Neural progenitor cell (in vitro differentiated cells): Measurements from ENCODE around the gene HEXD. TPM values are rescaled to one million over a fixed set of nuclear protein-coding genes. Genes with fewer than 3 reads are reported as not detected.

Experiments used
- DNase-seq: peaks from one replicate; pipeline ENCODE4 v3.0.0-alpha.2; 2016; ENCODE audit warnings: low spot score
- H2AFZ ChIP-seq: fragments of 200-600 bp; sonication (generic); replicated peaks from 2 replicates; pipeline ENCODE4 v1.6.1; 2016; ENCODE audit warnings: antibody characterized with exemption
- H3F3A ChIP-seq: fragments of 200-600 bp; sonication (generic); 2 replicates; pipeline ENCODE4 v1.6.1; 2016; ENCODE audit warnings: antibody characterized with exemption, low read depth
- H3K27ac ChIP-seq: fragments of 200-600 bp; sonication (generic); 2 replicates; pipeline ENCODE4 v1.5.1; 2016; ENCODE audit warnings: mild to moderate bottlenecking
- H3K27me3 ChIP-seq: fragments of 200-600 bp; sonication (generic); 2 replicates; pipeline ENCODE4 v1.6.1; 2016; ENCODE audit warnings: mild to moderate bottlenecking, moderate library complexity
- H3K36me3 ChIP-seq: fragments of 200-600 bp; sonication (generic); 2 replicates; pipeline ENCODE4 v1.5.1; 2016
- H3K4me1 ChIP-seq: fragments of 200-600 bp; sonication (generic); 2 replicates; pipeline ENCODE4 v1.6.1; 2016; ENCODE audit warnings: mixed run types
- H3K4me2 ChIP-seq: fragments of 200-600 bp; sonication (generic); 2 replicates; pipeline ENCODE4 v1.6.1; 2016
- H3K4me3 ChIP-seq: fragments of 200-600 bp; sonication (generic); 2 replicates; pipeline ENCODE4 v1.5.1; 2016
- H3K79me2 ChIP-seq: fragments of 200-600 bp; sonication (generic); 2 replicates; pipeline ENCODE4 v1.6.1; 2016; ENCODE audit warnings: low read depth
- H3K9ac ChIP-seq: fragments of 200-600 bp; sonication (generic); 2 replicates; pipeline ENCODE4 v1.6.1; 2016
- H3K9me3 ChIP-seq: fragments of 200-600 bp; sonication (generic); 2 replicates; pipeline ENCODE4 v1.5.1; 2016; ENCODE audit warnings: low read depth
- H4K20me1 ChIP-seq: fragments of 200-600 bp; sonication (generic); 2 replicates; pipeline ENCODE4 v1.6.1; 2016; ENCODE audit warnings: low read depth
- H3K27ac Mint-ChIP-seq: 3 replicates; pipeline ENCODE4 v1.8.0; 2021; ENCODE audit warnings: mixed read lengths
- H3K27me3 Mint-ChIP-seq: 2 replicates; pipeline ENCODE4 v1.8.0; 2022; ENCODE audit warnings: low read depth, mild to moderate bottlenecking, inconsistent platforms, moderate library complexity, mixed read lengths; ENCODE audit not compliant: insufficient read depth
- H3K36me3 Mint-ChIP-seq: 3 replicates; pipeline ENCODE4 v1.8.0; 2021; ENCODE audit warnings: mixed read lengths
- H3K4me1 Mint-ChIP-seq: 3 replicates; pipeline ENCODE4 v1.8.0; 2021; ENCODE audit warnings: mixed read lengths
- H3K4me3 Mint-ChIP-seq: 3 replicates; pipeline ENCODE4 v1.8.0; 2021; ENCODE audit warnings: mild to moderate bottlenecking, moderate library complexity, mixed read lengths
- H3K9me3 Mint-ChIP-seq: 3 replicates; pipeline ENCODE4 v1.8.0; 2020; ENCODE audit warnings: mixed read lengths
- EZH2 ChIP-seq: fragments of 200-600 bp; sonication (generic); IDR thresholded peaks from 2 replicates; pipeline ENCODE4 v1.6.1; 2017; ENCODE audit warnings: antibody characterized with exemption, mild to moderate bottlenecking, moderate library complexity
- EZH2phosphoT487 ChIP-seq: fragments of 200-600 bp; sonication (generic); IDR thresholded peaks from 2 replicates; pipeline ENCODE4 v1.6.1; 2017; ENCODE audit warnings: antibody characterized with exemption
- total RNA-seq: library from RNA; depleted of rRNA; stranded (reverse); fragments of >200 nt; gene quantifications from 2 replicates; pipeline ENCODE4 v1.2.3, GENCODE V29; 2015; ENCODE audit warnings: low replicate concordance
- TF ChIP-seq, protein P1 (sequence below): fragments of 200-600 bp; sonication (generic); IDR thresholded peaks from 2 replicates; pipeline ENCODE4 v1.5.1; 2017; ENCODE audit warnings: antibody characterized with exemption, mild to moderate bottlenecking

HEXD gene
- total RNA-seq, 1 donor from 2014 or later: 22.3 TPM

DNA sequence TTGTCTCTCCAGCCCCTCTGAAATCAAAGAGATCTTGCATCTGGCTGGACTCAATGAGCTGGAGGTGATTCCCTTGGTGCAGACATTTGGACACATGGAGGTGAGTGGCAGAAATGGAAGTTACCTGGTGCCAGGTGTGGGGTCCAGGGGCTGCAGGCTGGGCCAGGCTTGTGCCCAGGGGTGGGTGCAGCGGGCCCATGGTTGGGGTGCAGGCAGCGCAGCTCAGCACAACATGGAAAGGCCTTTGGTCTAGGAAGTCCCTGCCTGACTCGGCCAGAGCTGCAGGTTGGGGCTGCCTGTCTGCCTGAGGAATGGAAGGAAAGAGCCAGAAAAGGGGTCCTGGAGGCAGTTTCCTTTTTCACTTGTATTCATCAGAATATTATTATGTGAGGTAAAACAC, 10.4 kb downstream of the HEXD start:
- Histone ChIP-seq H3K27ac (no peak overlapping the region), H3K4me3 (no peak overlapping the region), H2AFZ (no peak overlapping the region), H3K9ac (no peak overlapping the region), H3K27me3 (no peaks in the 10 kb centered on the region), H3K9me3 (no peaks in the 10 kb centered on the region), H4K20me1 (no peaks in the 10 kb centered on the region), H3F3A (no peaks in the 10 kb centered on the region), H3K4me2 (no peak overlapping the region), H3K4me1 (no peaks in the 10 kb centered on the region), H3K79me2 (no peaks in the 10 kb centered on the region), H3K36me3 (no peaks in the 10 kb centered on the region)
- no peaks in the 10 kb centered on the region for H3K4me1 Mint-ChIP-seq
- peaks cover 11% of the 10 kb centered on the region for H3K27me3 Mint-ChIP-seq
- TF ChIP-seq EZH2phosphoT487: no peak
- TF ChIP-seq, protein P1, sequence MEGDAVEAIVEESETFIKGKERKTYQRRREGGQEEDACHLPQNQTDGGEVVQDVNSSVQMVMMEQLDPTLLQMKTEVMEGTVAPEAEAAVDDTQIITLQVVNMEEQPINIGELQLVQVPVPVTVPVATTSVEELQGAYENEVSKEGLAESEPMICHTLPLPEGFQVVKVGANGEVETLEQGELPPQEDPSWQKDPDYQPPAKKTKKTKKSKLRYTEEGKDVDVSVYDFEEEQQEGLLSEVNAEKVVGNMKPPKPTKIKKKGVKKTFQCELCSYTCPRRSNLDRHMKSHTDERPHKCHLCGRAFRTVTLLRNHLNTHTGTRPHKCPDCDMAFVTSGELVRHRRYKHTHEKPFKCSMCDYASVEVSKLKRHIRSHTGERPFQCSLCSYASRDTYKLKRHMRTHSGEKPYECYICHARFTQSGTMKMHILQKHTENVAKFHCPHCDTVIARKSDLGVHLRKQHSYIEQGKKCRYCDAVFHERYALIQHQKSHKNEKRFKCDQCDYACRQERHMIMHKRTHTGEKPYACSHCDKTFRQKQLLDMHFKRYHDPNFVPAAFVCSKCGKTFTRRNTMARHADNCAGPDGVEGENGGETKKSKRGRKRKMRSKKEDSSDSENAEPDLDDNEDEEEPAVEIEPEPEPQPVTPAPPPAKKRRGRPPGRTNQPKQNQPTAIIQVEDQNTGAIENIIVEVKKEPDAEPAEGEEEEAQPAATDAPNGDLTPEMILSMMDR: no peak
- no peak for TF ChIP-seq EZH2
- H3K27ac Mint-ChIP-seq: no peak overlapping the region
- DNase-seq: no peak
- H3K4me3 Mint-ChIP-seq: no peak overlapping the region
- peaks cover 5% of the 10 kb centered on the region for H3K36me3 Mint-ChIP-seq
- no peaks in the 10 kb centered on the region for H3K9me3 Mint-ChIP-seq

DNA sequence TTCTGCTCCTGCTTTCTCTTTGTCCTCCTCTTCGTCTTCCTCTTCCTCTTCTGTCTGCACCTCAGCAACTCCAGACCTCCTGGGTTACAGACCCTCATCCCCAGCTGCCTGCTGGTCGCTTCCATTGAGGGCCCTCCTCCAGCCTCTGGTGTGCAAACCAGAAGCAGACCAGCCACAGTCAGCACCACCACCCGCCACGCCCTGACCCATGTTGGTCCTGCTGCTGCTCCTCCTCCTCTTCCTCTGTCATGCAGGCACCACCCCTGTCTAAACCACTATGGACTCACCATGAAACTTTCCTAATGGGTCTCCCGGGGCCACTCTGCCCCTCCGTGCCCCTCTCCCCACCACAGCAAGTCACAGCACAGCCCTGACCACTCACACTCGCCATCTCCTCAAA, 11.7 kb downstream of the HEXD start:
- H2AFZ ChIP-seq: no peak overlapping the region
- Mint-ChIP-seq H3K27me3 (peaks cover 8% of the 10 kb centered on the region), H3K4me1 (no peaks in the 10 kb centered on the region), H3K27ac (no peak overlapping the region), H3K36me3 (no peaks in the 10 kb centered on the region), H3K9me3 (no peaks in the 10 kb centered on the region), H3K4me3 (peak overlapping the region; percentile 5)
- H3K36me3 ChIP-seq: no peaks in the 10 kb centered on the region
- no peaks in the 10 kb centered on the region for H3K79me2 ChIP-seq
- no peaks in the 10 kb centered on the region for H3K27me3 ChIP-seq
- H3K4me2 ChIP-seq: no peak overlapping the region
- H3K4me3 ChIP-seq: no peak overlapping the region
- H3K27ac ChIP-seq: no peak overlapping the region
- TF ChIP-seq, protein P1: no peak
- TF ChIP-seq EZH2phosphoT487: no peak
- no peak for TF ChIP-seq EZH2
- H3K4me1 ChIP-seq: no peaks in the 10 kb centered on the region
- H4K20me1 ChIP-seq: no peaks in the 10 kb centered on the region
- H3F3A ChIP-seq: no peaks in the 10 kb centered on the region
- no peaks in the 10 kb centered on the region for H3K9me3 ChIP-seq
- H3K9ac ChIP-seq: no peak overlapping the region
- DNase-seq: no peak

DNA sequence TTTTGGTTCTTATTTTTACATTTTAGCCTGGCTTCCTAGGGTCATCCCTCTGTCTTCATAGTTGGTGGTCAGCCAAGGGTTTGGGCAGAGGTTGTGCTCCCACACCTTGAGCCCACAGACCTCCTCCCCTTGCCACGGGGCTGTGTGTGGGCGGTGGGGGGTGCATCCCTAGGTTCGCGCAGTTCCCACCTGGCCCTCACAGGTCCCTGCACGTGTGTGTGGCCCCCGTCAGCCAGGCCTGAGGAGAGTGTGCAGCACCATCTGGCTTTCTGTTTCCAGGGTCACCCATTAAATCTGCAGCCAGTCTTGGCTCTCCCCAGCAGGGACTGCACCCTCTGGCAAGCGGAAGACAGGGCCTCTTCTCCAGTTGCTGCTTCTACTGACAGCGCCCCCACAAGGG, 13.9 kb downstream of the HEXD start:
- DNase-seq: no peak
- Histone ChIP-seq H3K27me3 (no peaks in the 10 kb centered on the region), H3K4me3 (no peak overlapping the region), H3K4me2 (no peak overlapping the region), H3K9ac (no peak overlapping the region), H3K4me1 (no peaks in the 10 kb centered on the region), H2AFZ (no peak overlapping the region), H4K20me1 (no peaks in the 10 kb centered on the region), H3F3A (no peaks in the 10 kb centered on the region), H3K79me2 (no peaks in the 10 kb centered on the region), H3K9me3 (no peaks in the 10 kb centered on the region), H3K36me3 (no peaks in the 10 kb centered on the region), H3K27ac (no peak overlapping the region)
- Mint-ChIP-seq H3K27ac (no peak overlapping the region), H3K4me3 (no peak overlapping the region), H3K27me3 (peaks cover 2% of the 10 kb centered on the region), H3K4me1 (no peaks in the 10 kb centered on the region), H3K9me3 (no peaks in the 10 kb centered on the region), H3K36me3 (no peaks in the 10 kb centered on the region)
- TF ChIP-seq, protein P1: no peak
